K562 (cell line): ENCODE data around the gene TYRO3. TPM values are rescaled to one million over a fixed set of nuclear protein-coding genes. Genes with fewer than 3 reads are reported as not detected.

Experiments used
- CBFA2T2 ChIP-seq: fragments of 450-650 bp; conservative IDR thresholded peaks from 2 replicates; pipeline ENCODE4 v1.6.1; 2017; ENCODE audit warnings: mild to moderate bottlenecking
- NFE2 ChIP-seq: IDR thresholded peaks from 2 replicates; pipeline ENCODE4 v1.6.1; 2014; ENCODE audit warnings: antibody characterized with exemption, low read depth
- NR2F6 ChIP-seq: fragments of 450-650 bp; formaldehyde crosslinking; IDR thresholded peaks from 2 replicates; pipeline ENCODE4 v1.4.0; 2020; ENCODE audit warnings: mild to moderate bottlenecking
- NR3C1 ChIP-seq: sonication (generic); formaldehyde crosslinking; IDR thresholded peaks from 2 replicates; pipeline ENCODE4 v1.8.1; 2022; ENCODE audit warnings: missing genetic modification reagents
- POLR2AphosphoS5 ChIP-seq: IDR thresholded peaks from 2 replicates; pipeline ENCODE4 v1.6.1; 2011; ENCODE audit warnings: mild to moderate bottlenecking, low read depth, low read length, moderate library complexity; ENCODE audit not compliant: control insufficient read depth, insufficient read depth
- SUPT5H ChIP-seq: fragments of 450-650 bp; IDR thresholded peaks from 2 replicates; pipeline ENCODE4 v1.6.1; 2016
- ZEB2 ChIP-seq: fragments of 450-650 bp; IDR thresholded peaks from 2 replicates; pipeline ENCODE4 v1.6.1; 2016
- ZNF124 ChIP-seq: sonication (generic); formaldehyde crosslinking; IDR thresholded peaks from 2 replicates; pipeline ENCODE4 v1.8.1; 2022; ENCODE audit warnings: missing genetic modification reagents
- ZNF239 ChIP-seq: fragments of 250-450 bp; sonication (Bioruptor Pico); IDR thresholded peaks from 2 replicates; pipeline ENCODE4 v1.4.0; 2020; ENCODE audit warnings: mild to moderate bottlenecking
- ZNF311 ChIP-seq: fragments of 250-450 bp; sonication (Bioruptor Pico); IDR thresholded peaks from 2 replicates; pipeline ENCODE4 v1.4.0; 2020; ENCODE audit warnings: mild to moderate bottlenecking, moderate library complexity
- polyA plus RNA-seq, 8 experiments: library from polyadenylated mRNA; depleted of rRNA in 4 of 8; stranded (reverse) in 5 of 8; unstranded in 3 of 8; fragments of >200 nt; fragmentation: Nextera tagmentation in 2 of 8; fragmentation: Illumina TruSeq in 1 of 8; extraction: Ambion mirVana in 2 of 8; extraction: Trizol in 1 of 8; gene quantifications; 2 replicates each; pipeline versions ENCODE4 v1.2.1 to v1.2.3, GENCODE V29; 2011 to 2014; ENCODE audit warnings: inconsistent platforms in 1 of 8, missing spikeins in 1 of 8
- total RNA-seq, 7 experiments: library from RNA; depleted of rRNA in 6 of 7; stranded (reverse); fragments of >200 nt in 6 of 7; fragmentation: Illumina TruSeq in 2 of 7; extraction: Trizol in 2 of 7; gene quantifications; 2 replicates each; pipeline versions ENCODE4 v1.2.1 to v1.2.3, GENCODE V29; 2011 to 2021; ENCODE audit warnings: low replicate concordance in 1 of 7
- TF ChIP-seq, protein P1 (sequence below), 2 experiments: fragments of 450-650 bp in 1 of 2; sonication (generic) in 1 of 2; formaldehyde crosslinking in 1 of 2; IDR thresholded peaks; 2 replicates each; pipeline versions ENCODE4 v1.7.1 to v1.9.0; 2016 to 2022; ENCODE audit warnings: inconsistent platforms in 1 of 2, mild to moderate bottlenecking in 1 of 2, missing genetic modification reagents in 1 of 2
- TF ChIP-seq, protein P2 (sequence below): fragments of 450-650 bp; IDR thresholded peaks from 2 replicates; pipeline ENCODE4 v1.6.1; 2017; ENCODE audit warnings: mild to moderate bottlenecking, moderate library complexity
- TF ChIP-seq, protein P3 (sequence below): fragments of 450-650 bp; IDR thresholded peaks from 2 replicates; pipeline ENCODE4 v1.6.1; 2016
- TF ChIP-seq, protein P4 (sequence below), 2 experiments: IDR thresholded peaks in 1 of 2; conservative IDR thresholded peaks in 1 of 2; 2 replicates each; pipeline ENCODE4 v1.6.1; 2016; ENCODE audit warnings: low read depth in 2 of 2, mild to moderate bottlenecking in 1 of 2, missing compliant biosample characterization in 1 of 2, missing genetic modification characterization in 1 of 2, moderate library complexity in 1 of 2

The TYRO3 gene
- total and polyA plus RNA-seq, 9 of the 15 experiments (the other 6 are each of a cell fraction or from before 2014, with no cell fraction given): 2.6 to 39.6 (median 18.6) TPM

DNA sequence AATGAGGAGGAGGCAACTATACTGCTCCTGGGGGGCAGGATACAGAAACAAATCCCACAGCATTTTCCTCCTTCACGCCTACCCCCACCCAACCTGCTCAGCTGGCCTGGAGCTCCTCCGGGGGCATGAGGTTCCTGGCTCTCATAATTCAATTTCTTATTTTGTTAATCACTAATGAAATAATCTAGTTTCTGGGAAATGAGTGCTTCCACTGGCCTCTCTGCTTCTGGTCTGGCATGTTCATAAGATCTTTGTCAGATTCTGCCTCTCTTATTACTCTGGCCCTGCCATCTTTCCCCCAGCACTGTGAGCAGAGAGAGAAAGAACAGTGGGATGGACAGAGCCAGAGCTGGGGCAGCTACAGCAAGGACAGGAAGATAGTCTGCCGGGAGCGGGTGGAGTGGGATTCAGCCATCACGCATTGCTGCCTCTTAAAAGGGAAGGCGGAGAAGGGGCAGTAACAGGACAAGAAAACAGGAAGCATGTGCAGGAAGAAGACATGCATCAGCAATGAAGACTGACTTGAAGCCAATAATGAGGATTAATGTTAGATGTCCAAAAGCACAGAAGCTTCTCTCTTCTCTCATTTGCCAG lies 28.6 kb upstream of the TYRO3 start (continued):
- TF ChIP-seq, protein P1, sequence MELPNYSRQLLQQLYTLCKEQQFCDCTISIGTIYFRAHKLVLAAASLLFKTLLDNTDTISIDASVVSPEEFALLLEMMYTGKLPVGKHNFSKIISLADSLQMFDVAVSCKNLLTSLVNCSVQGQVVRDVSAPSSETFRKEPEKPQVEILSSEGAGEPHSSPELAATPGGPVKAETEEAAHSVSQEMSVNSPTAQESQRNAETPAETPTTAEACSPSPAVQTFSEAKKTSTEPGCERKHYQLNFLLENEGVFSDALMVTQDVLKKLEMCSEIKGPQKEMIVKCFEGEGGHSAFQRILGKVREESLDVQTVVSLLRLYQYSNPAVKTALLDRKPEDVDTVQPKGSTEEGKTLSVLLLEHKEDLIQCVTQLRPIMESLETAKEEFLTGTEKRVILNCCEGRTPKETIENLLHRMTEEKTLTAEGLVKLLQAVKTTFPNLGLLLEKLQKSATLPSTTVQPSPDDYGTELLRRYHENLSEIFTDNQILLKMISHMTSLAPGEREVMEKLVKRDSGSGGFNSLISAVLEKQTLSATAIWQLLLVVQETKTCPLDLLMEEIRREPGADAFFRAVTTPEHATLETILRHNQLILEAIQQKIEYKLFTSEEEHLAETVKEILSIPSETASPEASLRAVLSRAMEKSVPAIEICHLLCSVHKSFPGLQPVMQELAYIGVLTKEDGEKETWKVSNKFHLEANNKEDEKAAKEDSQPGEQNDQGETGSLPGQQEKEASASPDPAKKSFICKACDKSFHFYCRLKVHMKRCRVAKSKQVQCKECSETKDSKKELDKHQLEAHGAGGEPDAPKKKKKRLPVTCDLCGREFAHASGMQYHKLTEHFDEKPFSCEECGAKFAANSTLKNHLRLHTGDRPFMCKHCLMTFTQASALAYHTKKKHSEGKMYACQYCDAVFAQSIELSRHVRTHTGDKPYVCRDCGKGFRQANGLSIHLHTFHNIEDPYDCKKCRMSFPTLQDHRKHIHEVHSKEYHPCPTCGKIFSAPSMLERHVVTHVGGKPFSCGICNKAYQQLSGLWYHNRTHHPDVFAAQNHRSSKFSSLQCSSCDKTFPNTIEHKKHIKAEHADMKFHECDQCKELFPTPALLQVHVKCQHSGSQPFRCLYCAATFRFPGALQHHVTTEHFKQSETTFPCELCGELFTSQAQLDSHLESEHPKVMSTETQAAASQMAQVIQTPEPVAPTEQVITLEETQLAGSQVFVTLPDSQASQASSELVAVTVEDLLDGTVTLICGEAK (IDR thresholded peaks at IDR 0.05): no peak
- TF ChIP-seq, protein P1 (CRISPR knock-in tag; IDR thresholded peaks at IDR 0.05): no peak
- TF ChIP-seq CBFA2T2 (no peak), POLR2AphosphoS5 (no peak), NFE2 (no peak), NR2F6 (CRISPR knock-in tag) (no peak), ZNF124 (no peak), ZNF311 (CRISPR knock-in tag) (no peak), NR3C1 (CRISPR knock-in tag) (no peak), ZNF239 (no peak), ZEB2 (no peak), SUPT5H (no peak)
- TF ChIP-seq, protein P2, sequence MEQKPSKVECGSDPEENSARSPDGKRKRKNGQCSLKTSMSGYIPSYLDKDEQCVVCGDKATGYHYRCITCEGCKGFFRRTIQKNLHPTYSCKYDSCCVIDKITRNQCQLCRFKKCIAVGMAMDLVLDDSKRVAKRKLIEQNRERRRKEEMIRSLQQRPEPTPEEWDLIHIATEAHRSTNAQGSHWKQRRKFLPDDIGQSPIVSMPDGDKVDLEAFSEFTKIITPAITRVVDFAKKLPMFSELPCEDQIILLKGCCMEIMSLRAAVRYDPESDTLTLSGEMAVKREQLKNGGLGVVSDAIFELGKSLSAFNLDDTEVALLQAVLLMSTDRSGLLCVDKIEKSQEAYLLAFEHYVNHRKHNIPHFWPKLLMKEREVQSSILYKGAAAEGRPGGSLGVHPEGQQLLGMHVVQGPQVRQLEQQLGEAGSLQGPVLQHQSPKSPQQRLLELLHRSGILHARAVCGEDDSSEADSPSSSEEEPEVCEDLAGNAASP: no peak
- TF ChIP-seq, protein P3, sequence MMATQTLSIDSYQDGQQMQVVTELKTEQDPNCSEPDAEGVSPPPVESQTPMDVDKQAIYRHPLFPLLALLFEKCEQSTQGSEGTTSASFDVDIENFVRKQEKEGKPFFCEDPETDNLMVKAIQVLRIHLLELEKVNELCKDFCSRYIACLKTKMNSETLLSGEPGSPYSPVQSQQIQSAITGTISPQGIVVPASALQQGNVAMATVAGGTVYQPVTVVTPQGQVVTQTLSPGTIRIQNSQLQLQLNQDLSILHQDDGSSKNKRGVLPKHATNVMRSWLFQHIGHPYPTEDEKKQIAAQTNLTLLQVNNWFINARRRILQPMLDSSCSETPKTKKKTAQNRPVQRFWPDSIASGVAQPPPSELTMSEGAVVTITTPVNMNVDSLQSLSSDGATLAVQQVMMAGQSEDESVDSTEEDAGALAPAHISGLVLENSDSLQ: no peak
- TF ChIP-seq, protein P4, sequence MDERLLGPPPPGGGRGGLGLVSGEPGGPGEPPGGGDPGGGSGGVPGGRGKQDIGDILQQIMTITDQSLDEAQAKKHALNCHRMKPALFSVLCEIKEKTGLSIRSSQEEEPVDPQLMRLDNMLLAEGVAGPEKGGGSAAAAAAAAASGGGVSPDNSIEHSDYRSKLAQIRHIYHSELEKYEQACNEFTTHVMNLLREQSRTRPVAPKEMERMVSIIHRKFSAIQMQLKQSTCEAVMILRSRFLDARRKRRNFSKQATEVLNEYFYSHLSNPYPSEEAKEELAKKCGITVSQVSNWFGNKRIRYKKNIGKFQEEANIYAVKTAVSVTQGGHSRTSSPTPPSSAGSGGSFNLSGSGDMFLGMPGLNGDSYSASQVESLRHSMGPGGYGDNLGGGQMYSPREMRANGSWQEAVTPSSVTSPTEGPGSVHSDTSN (CRISPR knock-in tag; IDR thresholded peaks at IDR 0.05; ENCODE audit: low read depth): no peak
- TF ChIP-seq, protein P4 (tag; conservative IDR thresholded peaks at IDR 0.05; ENCODE audit: low read depth): no peak
